ENCODE results near the gene CKAP2L. TPM values are rescaled to one million over a fixed set of nuclear protein-coding genes. Genes with fewer than 3 reads are reported as not detected.

The CKAP2L gene
- polyA plus RNA-seq, 1 experiment: 4.4 TPM

DNA sequence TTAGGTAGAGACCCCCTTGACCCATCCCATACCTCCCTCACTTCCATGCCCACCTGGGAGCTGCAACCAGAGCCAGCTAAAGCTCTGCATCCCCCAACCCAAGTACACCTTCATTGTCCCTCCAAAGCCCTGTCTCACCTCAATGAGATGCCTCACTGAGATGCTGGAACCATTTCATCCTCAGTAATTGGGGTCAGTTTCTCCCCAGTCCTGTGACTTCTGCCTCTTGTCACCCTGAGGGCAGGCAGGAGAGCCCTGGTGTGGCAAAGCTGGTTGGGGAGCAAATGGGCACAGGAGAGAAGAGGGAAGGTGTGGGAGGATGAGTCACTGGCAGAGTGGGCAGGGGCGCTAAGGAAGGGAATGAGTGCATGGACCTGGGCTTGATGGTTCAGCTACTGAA lies 71.5 kb downstream of the CKAP2L start:
- DNase-seq (ENCODE audit: low read depth, low spot score): no peak
- no peak overlapping the region for H3K4me3 ChIP-seq (ENCODE audit: low read depth, low read length)
- peak overlapping the region; percentile 94 for H3K27ac ChIP-seq (ENCODE audit: low read depth, low read length)
- H3K27me3 ChIP-seq (ENCODE audit: control insufficient read depth, insufficient read depth, low read length): no peaks in the 10 kb centered on the region
- no peak for TF ChIP-seq CTCF (IDR thresholded peaks at IDR 0.05; ENCODE audit: low read depth, low read length)
- H3K9me3 ChIP-seq (ENCODE audit: control insufficient read depth, insufficient read depth, low read length): no peaks in the 10 kb centered on the region
- POLR2A ChIA-PET: interaction anchor here (0.9 to 1.0 kb wide), 3 partner anchors 21 to 66 kb away, joined by 3 to 5 read pairs (median 4); partner anchors contain the start of gene SLC20A1
- CTCF ChIA-PET: interaction anchor here (0.8 to 3.1 kb wide), 8 partner anchors 9 to 249 kb away, joined by 3 to 23 read pairs (median 5); no protein-coding TSS in a partner anchor

DNA sequence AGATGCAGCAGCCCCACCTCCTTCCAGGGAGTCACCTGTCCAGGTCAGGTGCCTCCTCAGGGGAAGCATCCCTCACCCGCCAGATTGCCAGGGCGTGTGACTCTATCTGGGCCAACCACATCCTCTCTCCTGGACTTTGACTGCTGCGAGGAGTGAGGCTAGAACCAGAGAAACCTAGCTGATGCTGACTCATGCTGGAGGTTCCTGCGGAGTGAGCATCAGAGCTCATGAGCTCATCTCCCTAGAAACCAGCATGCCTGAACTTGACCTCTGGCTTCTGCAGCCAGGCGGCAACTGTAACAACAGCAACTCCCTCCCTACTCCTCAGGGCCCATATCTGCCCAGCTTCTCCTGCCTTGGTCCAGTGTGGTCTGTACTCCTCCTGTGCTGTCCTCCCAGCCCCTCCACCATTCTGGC lies 71.9 kb downstream of the CKAP2L start:
- no peak overlapping the region for H3K4me3 ChIP-seq (ENCODE audit: low read depth, low read length)
- CTCF ChIA-PET: interaction anchor here (0.8 to 3.1 kb wide), 8 partner anchors 9 to 249 kb away, joined by 3 to 23 read pairs (median 5); no protein-coding TSS in a partner anchor
- POLR2A ChIA-PET: interaction anchor here (0.9 to 1.0 kb wide), 3 partner anchors 21 to 66 kb away, joined by 3 to 5 read pairs (median 4); partner anchors contain the start of gene SLC20A1
- DNase-seq (ENCODE audit: low read depth, low spot score): peak; percentile 87
- no peaks in the 10 kb centered on the region for H3K9me3 ChIP-seq (ENCODE audit: control insufficient read depth, insufficient read depth, low read length)
- H3K27ac ChIP-seq (ENCODE audit: low read depth, low read length): peak overlapping the region; percentile 94
- no peak for TF ChIP-seq CTCF (IDR thresholded peaks at IDR 0.05; ENCODE audit: low read depth, low read length)
- H3K27me3 ChIP-seq (ENCODE audit: control insufficient read depth, insufficient read depth, low read length): no peaks in the 10 kb centered on the region

DNA sequence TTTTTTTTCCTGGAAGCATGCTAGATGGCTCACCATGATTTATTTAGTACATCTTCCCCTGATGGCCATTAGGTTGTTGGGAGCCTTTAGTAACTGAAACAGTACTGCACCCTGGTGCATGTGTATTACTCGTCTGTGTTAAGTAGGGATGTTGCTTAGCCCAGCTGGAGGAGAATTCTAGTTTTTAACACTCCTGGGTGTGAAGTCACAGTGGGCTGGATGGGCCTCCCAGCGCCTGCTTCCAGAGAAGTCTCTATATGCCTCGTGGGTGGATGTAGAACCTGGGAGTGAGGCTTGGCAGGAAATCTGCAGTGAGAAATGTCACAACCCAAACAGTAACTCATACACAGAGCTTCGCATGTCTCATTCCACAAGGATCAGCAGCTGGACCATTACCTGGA lies 72.5 kb downstream of the CKAP2L start:
- H3K27me3 ChIP-seq (ENCODE audit: control insufficient read depth, insufficient read depth, low read length): no peaks in the 10 kb centered on the region
- no peak for DNase-seq (ENCODE audit: low read depth, low spot score)
- no peak for TF ChIP-seq CTCF (IDR thresholded peaks at IDR 0.05; ENCODE audit: low read depth, low read length)
- CTCF ChIA-PET: interaction anchor here (0.9 to 3.1 kb wide), 7 partner anchors 8 to 250 kb away, joined by 3 to 23 read pairs (median 5); no protein-coding TSS in a partner anchor
- no peak overlapping the region for H3K4me3 ChIP-seq (ENCODE audit: low read depth, low read length)
- H3K27ac ChIP-seq (ENCODE audit: low read depth, low read length): peak overlapping the region; percentile 94
- H3K9me3 ChIP-seq (ENCODE audit: control insufficient read depth, insufficient read depth, low read length): no peaks in the 10 kb centered on the region
- POLR2A ChIA-PET: interaction anchor here (0.9 to 1.0 kb wide), 2 partner anchors 22 to 65 kb away, joined by 3 to 5 read pairs; no protein-coding TSS in a partner anchor

DNA sequence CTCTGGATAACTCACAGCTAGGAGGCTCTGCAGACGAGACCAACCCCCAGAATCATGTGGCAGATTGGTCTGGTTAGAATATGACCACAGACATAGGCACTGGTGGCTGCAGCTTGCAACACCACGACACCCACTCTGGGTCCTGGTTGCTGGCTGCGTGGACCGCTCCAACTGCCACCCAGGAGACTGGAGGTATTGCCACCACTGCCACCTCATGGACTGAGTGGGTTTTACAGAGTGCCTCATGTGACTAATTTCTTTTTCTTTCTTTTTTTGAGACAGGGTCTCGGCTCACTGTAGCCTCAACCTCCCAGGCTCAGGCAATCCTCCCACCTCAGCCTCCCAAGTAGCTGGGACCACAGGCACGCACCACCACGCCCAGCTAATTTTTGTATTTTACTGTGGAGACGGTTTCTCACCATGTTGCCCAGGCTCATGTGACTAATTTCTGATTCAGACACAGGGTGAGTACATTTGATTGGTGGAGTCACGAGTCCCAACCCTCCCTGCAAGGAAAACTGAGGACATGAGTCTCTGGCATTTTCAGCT lies 73.5 kb downstream of the CKAP2L start:
- ChIA-PET POLR2A (no interaction called here), CTCF (interaction anchor here (0.5 to 3.1 kb wide), 8 partner anchors 9 to 250 kb away, joined by 3 to 23 read pairs (median 4); partner anchors contain the start of gene CHCHD5)
- Histone ChIP-seq H3K27me3 (ENCODE audit: control insufficient read depth, insufficient read depth, low read length) (no peaks in the 10 kb centered on the region), H3K9me3 (ENCODE audit: control insufficient read depth, insufficient read depth, low read length) (no peaks in the 10 kb centered on the region), H3K27ac (ENCODE audit: low read depth, low read length) (no peak overlapping the region), H3K4me3 (ENCODE audit: low read depth, low read length) (no peak overlapping the region)
- peak; percentile 50 for TF ChIP-seq CTCF (IDR thresholded peaks at IDR 0.05; ENCODE audit: low read depth, low read length)
- no peak for DNase-seq (ENCODE audit: low read depth, low spot score)
